Measurements from ENCODE around the gene EVC.
"Not testable (repeated sequence)": the region's sequence is repeated elsewhere in the genome, so short reads cannot be mapped to it uniquely, and the experiment has no call there.

EVC gene

GRCh38 chr4:5816101-5816500 is 105.1 kb downstream of the EVC start:
- no peak for DNase-seq (ENCODE audit: low spot score)

- no peak for DNase-seq (ENCODE audit: low spot score)
Measured at GRCh38 chr4:5816851-5817375, 105.9 kb downstream of the EVC start.

GRCh38 chr4:5821665-5822358 is 110.8 kb downstream of the EVC start:
- DNase-seq (ENCODE audit: low spot score) = no peak

GRCh38 chr4:5822619-5823018 is 111.6 kb downstream of the EVC start:
- DNase-seq (ENCODE audit: low spot score) = no peak

- no peak for DNase-seq (ENCODE audit: low spot score)
Measured at GRCh38 chr4:5823542-5824211, 112.7 kb downstream of the EVC start.

- DNase-seq (ENCODE audit: low spot score) = no peak
Measured at GRCh38 chr4:5824227-5824626, 113.2 kb downstream of the EVC start.

- no peak for DNase-seq (ENCODE audit: low spot score)
Measured at GRCh38 chr4:5824635-5825034, 113.6 kb downstream of the EVC start.

- no peak for DNase-seq (ENCODE audit: low spot score)
Measured at GRCh38 chr4:5825321-5826041, 114.5 kb downstream of the EVC start.

- DNase-seq (ENCODE audit: low spot score) = no peak
Measured at GRCh38 chr4:5826437-5827107, 115.6 kb downstream of the EVC start.

- DNase-seq (ENCODE audit: low spot score) = no peak
Measured at GRCh38 chr4:5827108-5828004, 116.4 kb downstream of the EVC start.

GRCh38 chr4:5828005-5828391 is 117.0 kb downstream of the EVC start:
- no peak for DNase-seq (ENCODE audit: low spot score)

GRCh38 chr4:5836943-5837342 is 125.9 kb downstream of the EVC start:
- DNase-seq (ENCODE audit: low spot score) = no peak

- not testable (repeated sequence) for DNase-seq (ENCODE audit: low spot score)
Measured at GRCh38 chr4:5837483-5837882, 126.5 kb downstream of the EVC start.

- DNase-seq (ENCODE audit: low spot score) = no peak
Measured at GRCh38 chr4:5839332-5839731, 128.3 kb downstream of the EVC start.

- no peak for DNase-seq (ENCODE audit: low spot score)
Measured at GRCh38 chr4:5839751-5840674, 129.0 kb downstream of the EVC start.

- no peak for DNase-seq (ENCODE audit: low spot score)
Measured at GRCh38 chr4:5842456-5842855, 131.5 kb downstream of the EVC start.

GRCh38 chr4:5843573-5844530 is 132.9 kb downstream of the EVC start:
- no peak for DNase-seq (ENCODE audit: low spot score)

GRCh38 chr4:5845035-5845905 is 134.3 kb downstream of the EVC start:
- DNase-seq (ENCODE audit: low spot score) = no peak
